ENCODE measurements around the gene FAM110C. TPM values are rescaled to one million over a fixed set of nuclear protein-coding genes. Genes with fewer than 3 reads are reported as not detected.

Gene FAM110C
- total RNA-seq, 1 donor = not detected

Other genes with a start within 250 kb of the FAM110C start
- 30.3 and 35.4 TPM in 2 replicates for gene SH3YL1, start 217.5 kb upstream of the FAM110C start, total RNA-seq
- gene ACP1, start 218.4 kb upstream of the FAM110C start, total RNA-seq = 71.7 and 89.5 TPM in 2 replicates
- 0.43 TPM in 1 of 2 replicates, not detected in the other for gene ALKAL2, start 241.6 kb upstream of the FAM110C start, total RNA-seq